ENCODE measurements around the gene DNM3. TPM values are rescaled to one million over a fixed set of nuclear protein-coding genes. Genes with fewer than 3 reads are reported as not detected.

Gene DNM3
- total and polyA plus RNA-seq, 2 of the 8 experiments (the other 6 are each of a cell fraction or from before 2014, with no cell fraction given), result 2.0 to 8.5 TPM

GRCh38 chr1:172308577-172308976 is 467.3 kb downstream of the DNM3 start:
- no peak for DNase-seq (ENCODE audit: low read depth in 1 of 2, low spot score in 2 of 2)
- no peak for FAIRE-seq
- H3K79me2 ChIP-seq (ENCODE audit: control insufficient read depth in 1 of 2, insufficient read depth in 2 of 2, low read length in 2 of 2), result no peaks in the 10 kb centered on the region
- no peak overlapping the region for H4K91ac ChIP-seq (replicated peaks; ENCODE audit: insufficient read length, low read length)
- no peaks in the 10 kb centered on the region for H3K23me2 ChIP-seq (ENCODE audit: low read depth, low read length)
- H3K56ac ChIP-seq (replicated peaks; ENCODE audit: insufficient read length, low read depth, low read length), result no peak overlapping the region
- no peaks in the 10 kb centered on the region for H3K4me1 ChIP-seq (replicated peaks in 1 of 4; ENCODE audit: control insufficient read depth in 3 of 4, insufficient read depth in 4 of 4, low read length in 3 of 4)
- no peak overlapping the region for H2BK15ac ChIP-seq (ENCODE audit: low read length)
- WGBS, 2 experiments (ENCODE audit: extremely low coverage in 1 of 2, insufficient coverage in 1 of 2, insufficient read length in 1 of 2, insufficient replicate concordance in 2 of 2, low coverage in 1 of 2, low lambda C conversion rate in 2 of 2, missing lambda C conversion rate in 1 of 2), result 90% methylated on average over 4 of the region's 4 CpGs; no CpG with 5 or more reads in 1 of the 2 experiments
- no peak overlapping the region for H4K8ac ChIP-seq (ENCODE audit: extremely low read depth, insufficient read depth, low read length)
- H3K36me3 ChIP-seq (ENCODE audit: control insufficient read depth in 2 of 4, insufficient read depth in 4 of 4, low read length in 3 of 4), result no peaks in the 10 kb centered on the region
- H3K23ac ChIP-seq (ENCODE audit: insufficient read length), result no peak overlapping the region
- ChIA-PET CTCF (ENCODE audit: partially characterized antibody) (interaction anchor here (0.6 to 0.7 kb wide), 3 partner anchors 15 to 520 kb away, joined by 3 read pairs; no protein-coding TSS in a partner anchor), POLR2A (ENCODE audit: partially characterized antibody) (no interaction called here)
- no peaks in the 10 kb centered on the region for H3K79me1 ChIP-seq (ENCODE audit: low read depth, low read length)
- no peak overlapping the region for H3K9ac ChIP-seq (replicated peaks in 1 of 4; ENCODE audit: extremely low read depth in 1 of 4, low read depth in 3 of 4, low read length in 3 of 4)
- no peak overlapping the region for H3K27ac ChIP-seq (ENCODE audit: low read depth, low read length)
- H3K27me3 ChIP-seq (replicated peaks in 1 of 4; ENCODE audit: control insufficient read depth in 3 of 4, extremely low read depth in 1 of 4, insufficient read depth in 3 of 4, low read length in 3 of 4), result no peaks in the 10 kb centered on the region
- no peak overlapping the region for H2AFZ ChIP-seq (ENCODE audit: low read length)
- H3K4me3 ChIP-seq (ENCODE audit: extremely low read depth in 1 of 4, insufficient read depth in 2 of 4, low read depth in 3 of 4, low read length in 4 of 4), result no peak overlapping the region
- no peak overlapping the region for H2BK120ac ChIP-seq (replicated peaks; ENCODE audit: low read depth, low read length)
- H4K20me1 ChIP-seq (replicated peaks in 1 of 2; ENCODE audit: control insufficient read depth in 1 of 2, insufficient read depth in 2 of 2, low read length in 2 of 2), result no peaks in the 10 kb centered on the region
- no peak overlapping the region for H3K4me2 ChIP-seq (ENCODE audit: insufficient read depth in 1 of 2, low read depth in 2 of 2, low read length in 2 of 2)
- H2AK5ac ChIP-seq (ENCODE audit: low read depth, low read length), result no peak overlapping the region
- no peak overlapping the region for H3K14ac ChIP-seq (ENCODE audit: insufficient read length)
- H2BK5ac ChIP-seq (ENCODE audit: low read depth, low read length), result no peak overlapping the region
- H4K5ac ChIP-seq (ENCODE audit: insufficient read length, low read depth, low read length), result no peak overlapping the region
- H2BK20ac ChIP-seq (ENCODE audit: low read length), result no peak overlapping the region
- no peak overlapping the region for H2BK12ac ChIP-seq (ENCODE audit: low read depth, low read length)
- H3K18ac ChIP-seq (ENCODE audit: extremely low read depth, low read length), result no peak overlapping the region
- no peak overlapping the region for H3K4ac ChIP-seq (replicated peaks; ENCODE audit: insufficient read length, low read depth, low read length)
- no peaks in the 10 kb centered on the region for H3K9me3 ChIP-seq (ENCODE audit: insufficient read depth in 2 of 2, low read depth in 1 of 2, low read length in 1 of 2)
- TF ChIP-seq HDAC6 (IDR thresholded peaks at IDR 0.05; ENCODE audit: low read depth, low read length) (no peak), JUND (IDR thresholded peaks at IDR 0.05; ENCODE audit: low read length) (no peak), TBP (IDR thresholded peaks at IDR 0.05; ENCODE audit: low read depth, low read length) (no peak), RBBP5 (IDR thresholded peaks at IDR 0.05; ENCODE audit: borderline replicate concordance, low read depth, low read length) (no peak), GTF2F1 (IDR thresholded peaks at IDR 0.05; ENCODE audit: borderline replicate concordance, low read depth, low read length) (no peak), POLR2A (IDR thresholded peaks at IDR 0.05; ENCODE audit: control extremely low read depth in 1 of 2, low read depth in 2 of 2, low read length in 2 of 2) (no peak), GABPA (IDR thresholded peaks at IDR 0.05; ENCODE audit: borderline replicate concordance, insufficient read depth, low read length) (no peak), SP2 (IDR thresholded peaks at IDR 0.05; ENCODE audit: low read length) (no peak), ATF2 (IDR thresholded peaks at IDR 0.05; ENCODE audit: low read length) (no peak), E2F6 (IDR thresholded peaks at IDR 0.05) (no peak), POU5F1 (IDR thresholded peaks at IDR 0.05; ENCODE audit: low read depth, low read length) (no peak), SIRT6 (IDR thresholded peaks at IDR 0.05; ENCODE audit: low read length) (no peak)

Measured in H1 (cell line).